Measurements from ENCODE around the gene MMP17.

MMP17 gene

GRCh38 chr12:131850856-131851559 lies 22.8 kb downstream of the MMP17 start:
- no peak for DNase-seq

DNA sequence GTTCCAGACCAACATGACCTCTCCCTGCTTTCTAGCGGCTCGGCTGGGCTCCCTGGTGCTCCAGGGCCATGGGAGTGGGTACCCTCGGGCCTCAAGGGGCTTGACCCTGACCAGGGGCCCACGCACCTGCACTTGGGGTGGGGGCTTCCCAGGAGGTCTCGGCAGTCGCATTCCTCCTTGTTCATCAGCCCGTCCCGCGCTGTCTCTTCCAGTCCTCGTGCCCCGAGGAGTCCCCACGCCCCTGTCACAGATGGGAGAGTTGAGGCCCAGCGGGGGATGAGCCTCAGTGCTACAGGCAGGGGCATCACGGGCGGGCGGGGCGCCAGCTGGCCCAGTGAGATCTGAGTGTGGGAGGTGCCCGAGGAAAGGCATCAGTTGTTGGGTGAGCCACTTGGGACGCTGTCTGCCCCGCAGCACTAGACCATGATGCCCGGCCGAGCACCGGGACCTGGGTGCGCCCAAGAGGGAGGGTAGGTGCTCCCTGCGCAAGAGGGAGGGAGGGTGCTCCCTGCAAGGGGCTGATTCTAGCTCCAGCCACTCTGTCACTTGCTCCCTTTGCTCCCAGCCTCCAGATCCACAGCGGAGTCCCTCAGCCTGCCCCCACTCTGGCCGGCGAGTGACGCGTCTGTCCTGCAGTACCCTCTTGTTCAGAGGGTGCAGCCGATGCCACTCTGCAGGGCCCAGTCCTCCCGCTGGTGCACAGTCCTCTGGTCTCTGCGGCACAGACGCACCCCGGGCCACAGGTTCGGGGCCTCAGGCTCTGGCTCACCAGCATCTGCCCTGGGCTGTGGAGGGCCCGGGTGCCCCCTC lies 23.8 kb downstream of the MMP17 start:
- no peak for DNase-seq

- no peak for DNase-seq
These were observed 24.5 kb downstream of the MMP17 start for GRCh38 chr12:131852551-131853299.

- DNase-seq = no peak
These were observed 25.9 kb downstream of the MMP17 start for GRCh38 chr12:131853832-131854797.

DNA sequence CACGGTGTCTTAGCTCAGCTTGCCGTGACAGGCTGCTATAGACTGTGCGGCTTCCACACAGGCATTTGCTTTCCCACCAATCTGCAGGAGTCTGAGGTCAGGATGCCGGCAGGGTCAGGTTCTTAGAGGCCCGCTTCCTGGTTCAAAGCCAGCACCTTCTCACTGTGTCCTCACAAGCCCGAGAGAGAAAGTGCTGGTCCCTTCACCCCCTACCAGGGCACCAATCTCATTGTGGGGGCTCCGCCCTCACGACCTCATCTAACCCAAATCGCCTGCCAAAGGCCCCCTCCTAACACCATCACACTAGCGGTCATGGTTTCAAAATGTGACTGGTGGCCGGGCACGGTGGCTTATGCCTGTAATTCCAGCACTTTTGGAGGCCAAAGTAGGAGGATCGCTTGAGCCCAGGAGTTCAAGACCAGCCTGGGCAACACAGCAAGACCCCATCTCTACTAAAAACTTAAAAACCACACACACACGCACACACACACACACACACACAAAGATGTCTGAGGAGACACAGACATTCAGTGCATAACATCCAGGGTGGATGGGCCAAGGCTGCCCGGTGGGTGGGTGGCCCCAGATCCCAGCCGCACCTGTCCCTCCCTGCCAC lies 26.8 kb downstream of the MMP17 start:
- DNase-seq = no peak

GRCh38 chr12:131855521-131856142 lies 27.4 kb downstream of the MMP17 start:
- no peak for DNase-seq

DNA sequence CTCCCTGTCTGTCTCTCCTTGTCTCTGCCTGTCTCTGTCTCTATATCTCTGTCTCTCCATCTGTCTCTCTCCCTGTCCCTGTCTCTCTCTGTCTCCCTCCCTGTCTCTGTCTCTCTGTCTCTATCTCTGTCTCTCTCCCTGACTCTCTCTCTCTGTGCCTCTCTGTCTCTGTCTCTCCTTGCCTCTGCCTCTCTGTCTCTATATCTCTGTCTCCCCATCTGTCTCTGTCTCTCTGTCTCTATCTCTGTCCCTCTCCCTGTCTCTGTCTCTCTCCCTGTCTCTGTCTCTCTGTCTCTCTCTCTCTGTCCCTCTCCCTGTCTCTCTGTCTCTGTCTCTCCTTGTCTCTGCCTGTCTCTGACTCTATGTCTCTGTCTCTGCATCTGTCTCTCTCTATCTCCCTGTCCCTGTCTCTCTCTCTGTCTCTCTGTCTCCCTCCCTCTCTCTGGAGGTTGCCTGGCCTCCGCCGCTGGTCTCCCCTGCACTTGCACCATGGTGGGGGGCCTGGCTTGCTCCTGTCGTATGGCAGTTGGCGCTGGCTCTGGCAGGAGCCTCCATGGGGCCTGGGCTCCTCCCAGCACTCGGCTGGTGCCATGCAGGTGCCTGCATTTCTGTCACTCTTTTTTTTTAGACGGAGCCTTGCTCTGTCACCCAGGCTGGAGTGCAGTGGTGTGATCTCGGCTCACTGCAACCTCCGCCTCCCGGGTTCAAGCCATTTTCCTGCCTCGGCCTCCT lies 28.3 kb downstream of the MMP17 start:
- DNase-seq = no peak

- DNase-seq = no peak
These were observed 30.0 kb downstream of the MMP17 start for GRCh38 chr12:131857908-131858850.

DNA sequence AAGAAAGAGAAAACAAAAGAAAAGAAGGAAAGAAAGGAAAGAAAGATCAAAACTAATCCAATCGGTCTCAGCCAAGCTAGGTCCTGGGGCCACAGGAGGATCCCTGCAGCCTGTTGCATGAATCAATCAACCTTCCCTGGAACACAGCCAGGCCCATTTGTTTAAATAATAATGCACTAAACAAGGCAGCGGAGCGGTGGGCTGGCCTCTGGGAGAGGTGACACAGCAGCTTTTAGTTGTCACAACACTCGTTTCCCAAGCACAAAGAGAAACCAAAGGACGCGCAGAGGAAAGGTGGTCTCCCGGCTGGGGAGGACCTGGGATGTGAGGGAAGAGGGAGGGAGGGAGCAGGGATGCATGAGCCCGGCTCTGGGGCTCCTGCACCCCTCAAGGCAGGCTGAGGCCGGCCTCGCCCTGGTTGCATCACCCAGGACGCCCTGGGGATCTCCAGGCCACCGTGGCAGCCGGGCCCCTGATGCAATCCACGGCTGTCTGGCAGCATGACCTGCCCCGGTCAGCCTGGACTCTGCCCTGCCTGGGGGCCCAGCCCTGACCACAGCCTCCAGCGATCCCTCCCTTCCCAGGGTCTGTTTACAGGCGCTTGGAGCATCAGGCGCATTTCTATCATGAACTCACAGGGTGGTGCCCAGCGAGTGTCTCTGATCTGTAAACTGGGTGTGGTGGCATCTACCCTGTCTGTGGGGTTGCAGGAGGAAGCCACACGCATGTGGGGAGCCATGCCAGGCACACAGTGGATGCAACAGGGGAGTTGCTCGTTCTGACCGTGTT lies 32.5 kb downstream of the MMP17 start:
- DNase-seq = peak; percentile 84

DNA sequence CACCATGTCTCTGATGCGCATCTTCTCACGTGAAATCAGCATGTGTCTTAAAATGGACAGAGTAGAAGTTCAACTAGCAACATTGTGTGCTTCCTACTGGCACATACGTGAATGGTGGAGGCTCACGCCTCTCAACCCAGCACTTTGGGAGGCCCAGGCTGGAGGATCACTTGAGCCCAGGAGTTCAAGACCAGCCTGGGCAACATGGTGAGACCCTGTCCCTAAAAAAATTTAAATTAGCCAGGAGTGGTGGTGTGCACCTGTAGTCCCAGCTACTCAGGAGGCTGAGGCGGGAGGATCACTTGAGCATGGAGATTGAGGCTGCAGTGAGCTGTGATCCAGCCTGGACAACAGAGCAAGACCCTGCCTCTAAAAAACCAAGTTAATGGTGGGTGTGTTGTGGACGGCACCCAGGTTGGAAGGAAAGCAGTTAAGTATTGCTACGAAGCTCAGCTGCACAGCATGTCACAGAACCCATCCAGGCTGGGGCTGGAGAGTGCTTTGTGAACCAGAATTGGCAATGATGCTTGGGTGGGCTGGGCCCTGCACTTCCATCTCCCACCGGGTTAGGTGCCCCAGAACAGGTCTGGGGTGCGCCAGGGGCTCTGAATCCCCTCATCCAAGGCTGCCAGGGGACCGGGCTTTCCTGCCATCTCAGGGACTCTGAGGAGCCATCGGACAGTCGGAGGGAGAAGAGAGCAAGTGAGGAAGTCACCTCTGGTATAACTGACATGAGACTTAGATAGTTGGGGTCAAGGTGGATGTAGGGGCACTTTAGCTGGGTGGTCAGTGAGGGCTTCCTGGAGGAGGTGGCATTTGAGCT lies 33.3 kb downstream of the MMP17 start:
- no peak for DNase-seq

DNA sequence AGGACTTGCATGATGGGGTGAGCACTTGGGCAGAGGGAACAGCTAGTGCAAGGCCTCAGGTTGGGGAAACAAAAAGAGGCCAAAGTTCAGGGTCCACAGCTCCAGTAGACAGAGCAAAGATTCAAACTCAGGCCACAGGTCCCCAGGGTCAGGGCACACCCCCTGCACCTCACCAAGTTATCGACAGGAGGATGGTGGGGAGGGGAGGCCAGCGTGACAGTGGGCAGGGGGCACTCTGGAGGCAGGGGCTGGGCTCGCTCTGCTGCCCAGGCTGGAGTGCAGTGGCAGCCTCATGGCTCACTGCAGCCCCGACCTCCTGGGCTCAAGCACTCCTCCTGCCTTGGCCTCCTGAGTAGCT lies 33.9 kb downstream of the MMP17 start:
- DNase-seq = no peak

DNA sequence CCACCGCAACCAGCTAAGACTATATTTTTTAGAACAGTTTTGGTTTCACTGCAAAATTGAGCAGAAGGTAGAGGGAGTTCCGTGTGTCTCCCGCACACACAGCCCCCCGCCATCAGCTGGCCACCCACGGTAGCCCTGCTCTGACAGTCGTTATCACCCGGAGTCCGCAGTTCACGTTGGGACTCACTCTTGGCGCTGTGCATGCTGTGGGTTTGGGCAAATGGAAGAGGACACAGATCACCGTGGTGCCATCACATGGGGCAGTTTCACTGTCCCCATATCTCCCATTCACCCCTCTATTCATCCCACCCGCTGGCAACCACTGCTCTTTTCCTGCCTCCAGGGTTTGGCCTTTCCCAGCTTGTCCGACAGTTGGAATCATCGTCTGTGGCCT lies 34.4 kb downstream of the MMP17 start:
- DNase-seq = no peak

DNA sequence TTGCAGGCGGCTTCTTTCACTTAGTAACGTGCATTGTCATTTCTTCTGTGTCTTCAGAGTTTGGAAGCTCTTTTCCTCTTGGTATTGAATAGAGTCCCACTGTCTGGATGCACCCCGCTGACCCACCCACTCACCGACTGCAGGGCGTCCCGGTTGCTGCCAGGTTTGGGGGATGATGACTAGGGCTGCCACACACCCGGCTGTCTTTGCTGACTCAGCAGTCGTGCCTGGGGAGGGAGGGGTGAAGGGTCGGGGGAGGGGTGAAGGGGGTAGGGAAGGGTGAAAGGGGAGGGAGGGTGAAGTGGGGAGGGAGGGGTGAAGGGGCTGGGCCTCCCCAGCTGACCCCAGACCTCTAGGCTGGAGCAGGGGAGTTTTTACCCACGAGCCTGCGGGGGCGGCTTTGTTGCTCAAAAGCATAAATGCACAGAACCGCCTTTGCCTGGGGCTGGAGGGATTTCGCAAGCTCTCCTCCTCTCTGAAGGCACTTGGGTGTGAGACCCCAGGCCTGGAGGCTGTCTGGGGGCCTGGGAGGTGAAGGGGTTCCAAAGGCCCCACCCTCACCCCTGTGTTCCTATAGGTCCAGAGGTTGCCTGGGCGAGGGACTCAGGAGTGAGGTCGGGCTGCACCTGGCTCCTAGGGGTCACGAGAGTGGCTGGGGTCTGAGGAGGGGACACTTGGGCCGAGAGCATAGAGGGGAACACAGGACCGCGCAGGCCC lies 35.0 kb downstream of the MMP17 start:
- DNase-seq = no peak

- no peak for DNase-seq
These were observed 35.7 kb downstream of the MMP17 start for GRCh38 chr12:131863711-131864396.

DNA sequence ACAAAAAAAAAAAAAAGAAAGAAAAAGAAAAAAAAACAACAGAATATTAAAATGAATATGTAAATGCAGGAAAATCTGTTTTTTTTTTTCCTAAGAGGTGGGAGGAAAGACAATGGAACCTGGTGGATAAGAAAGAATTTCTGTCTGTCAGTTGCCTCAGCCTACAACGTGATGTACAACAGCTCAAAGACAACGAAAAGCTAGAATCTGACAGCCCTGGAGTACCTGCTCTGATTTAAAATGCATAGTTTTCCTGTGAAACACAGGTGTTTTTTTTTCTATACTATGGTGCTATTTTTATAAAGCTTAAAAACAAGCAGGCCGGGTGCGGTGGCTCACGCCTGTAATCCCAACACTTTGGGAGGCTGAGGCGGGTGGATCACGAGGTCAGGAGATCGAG lies 36.3 kb downstream of the MMP17 start:
- no peak for DNase-seq

- DNase-seq = no peak
These were observed 37.1 kb downstream of the MMP17 start for GRCh38 chr12:131865180-131865875.
